8988T (cell line): Measurements from ENCODE around the gene VILL.
"Not testable (repeated sequence)": the region's sequence is repeated elsewhere in the genome, so short reads cannot be mapped to it uniquely, and the experiment has no call there.

Source experiments
- DNase-seq: peaks from one replicate; pipeline ENCODE4 v3.0.0; 2011

VILL gene

GRCh38 chr3:38039899-38040261 lies 49.3 kb downstream of the VILL start:
- DNase-seq = no peak

- no peak for DNase-seq
These were observed 49.8 kb downstream of the VILL start for GRCh38 chr3:38040401-38040800.

GRCh38 chr3:38043486-38043885 lies 52.9 kb downstream of the VILL start:
- no peak for DNase-seq

- DNase-seq = no peak
These were observed 55.4 kb downstream of the VILL start for GRCh38 chr3:38046027-38046426.

- DNase-seq = no peak
These were observed 56.2 kb downstream of the VILL start for GRCh38 chr3:38046821-38047220.

GRCh38 chr3:38047896-38048295 lies 57.3 kb downstream of the VILL start:
- DNase-seq = no peak

GRCh38 chr3:38049358-38050126 lies 59.0 kb downstream of the VILL start:
- DNase-seq = no peak

- DNase-seq = no peak
These were observed 60.5 kb downstream of the VILL start for GRCh38 chr3:38051131-38051530.

GRCh38 chr3:38053286-38053685 lies 62.7 kb downstream of the VILL start:
- not testable (repeated sequence) for DNase-seq

- not testable (repeated sequence) for DNase-seq
These were observed 63.4 kb downstream of the VILL start for GRCh38 chr3:38053813-38054498.

- DNase-seq = no peak
These were observed 64.0 kb downstream of the VILL start for GRCh38 chr3:38054499-38055001.
